ENCODE measurements around the gene PBX4.

GRCh38 chr19:19647037-19647835 is 28.7 kb upstream of the PBX4 start:
- no peak for TF ChIP-seq GATA2 (IDR thresholded peaks at IDR 0.05; ENCODE audit: low read depth, low read length)
- TF ChIP-seq GATA3 (IDR thresholded peaks at IDR 0.05; ENCODE audit: low read depth, low read length) = no peak

Data from SH-SY5Y (cell line).